CD4-positive, alpha-beta T cell treated with Interleukin-4 for 4 hours (primary cell): ENCODE results near the gene MEF2A.

ENCODE experiments used
- DNase-seq: peaks from one replicate; pipeline ENCODE4 v3.0.0-alpha.2; 2020

Gene MEF2A

GRCh38 chr15:99707473-99708270, 141.9 kb downstream of the MEF2A start:
- peak; percentile 27 for DNase-seq

- DNase-seq = no peak
Observed at GRCh38 chr15:99708563-99708962, 142.8 kb downstream of the MEF2A start.

- DNase-seq = no peak
Observed at GRCh38 chr15:99709243-99709986, 143.6 kb downstream of the MEF2A start.

GRCh38 chr15:99711625-99712024, 145.8 kb downstream of the MEF2A start:
- no peak for DNase-seq

GRCh38 chr15:99712415-99712814, 146.6 kb downstream of the MEF2A start:
- DNase-seq = no peak

GRCh38 chr15:99716540-99717095, 150.8 kb downstream of the MEF2A start:
- DNase-seq = no peak

GRCh38 chr15:99717161-99718009, 151.6 kb downstream of the MEF2A start:
- no peak for DNase-seq

GRCh38 chr15:99718421-99718820, 152.6 kb downstream of the MEF2A start:
- DNase-seq = no peak

- DNase-seq = no peak
Observed at GRCh38 chr15:99719096-99719541, 153.3 kb downstream of the MEF2A start.

- DNase-seq = peak; percentile 13
Observed at GRCh38 chr15:99720533-99720932, 154.7 kb downstream of the MEF2A start.

GRCh38 chr15:99721104-99721778, 155.5 kb downstream of the MEF2A start:
- DNase-seq = no peak

- DNase-seq = no peak
Observed at GRCh38 chr15:99721896-99722295, 156.1 kb downstream of the MEF2A start.

- no peak for DNase-seq
Observed at GRCh38 chr15:99722406-99722805, 156.6 kb downstream of the MEF2A start.

GRCh38 chr15:99726333-99726732, 160.5 kb downstream of the MEF2A start:
- no peak for DNase-seq

GRCh38 chr15:99727330-99727729, 161.5 kb downstream of the MEF2A start:
- no peak for DNase-seq

- DNase-seq = no peak
Observed at GRCh38 chr15:99727733-99728132, 161.9 kb downstream of the MEF2A start.

- no peak for DNase-seq
Observed at GRCh38 chr15:99728916-99729315, 163.1 kb downstream of the MEF2A start.

GRCh38 chr15:99729327-99729726, 163.5 kb downstream of the MEF2A start:
- no peak for DNase-seq

- no peak for DNase-seq
Observed at GRCh38 chr15:99729920-99730319, 164.1 kb downstream of the MEF2A start.

- no peak for DNase-seq
Observed at GRCh38 chr15:99731336-99732123, 165.7 kb downstream of the MEF2A start.

- no peak for DNase-seq
Observed at GRCh38 chr15:99732124-99732750, 166.5 kb downstream of the MEF2A start.
